Measurements from ENCODE around the gene KRT9. TPM values are rescaled to one million over a fixed set of nuclear protein-coding genes. Genes with fewer than 3 reads are reported as not detected.

KRT9 gene
- total and polyA plus RNA-seq, 7 experiments from 2014 or later, result not detected

DNA sequence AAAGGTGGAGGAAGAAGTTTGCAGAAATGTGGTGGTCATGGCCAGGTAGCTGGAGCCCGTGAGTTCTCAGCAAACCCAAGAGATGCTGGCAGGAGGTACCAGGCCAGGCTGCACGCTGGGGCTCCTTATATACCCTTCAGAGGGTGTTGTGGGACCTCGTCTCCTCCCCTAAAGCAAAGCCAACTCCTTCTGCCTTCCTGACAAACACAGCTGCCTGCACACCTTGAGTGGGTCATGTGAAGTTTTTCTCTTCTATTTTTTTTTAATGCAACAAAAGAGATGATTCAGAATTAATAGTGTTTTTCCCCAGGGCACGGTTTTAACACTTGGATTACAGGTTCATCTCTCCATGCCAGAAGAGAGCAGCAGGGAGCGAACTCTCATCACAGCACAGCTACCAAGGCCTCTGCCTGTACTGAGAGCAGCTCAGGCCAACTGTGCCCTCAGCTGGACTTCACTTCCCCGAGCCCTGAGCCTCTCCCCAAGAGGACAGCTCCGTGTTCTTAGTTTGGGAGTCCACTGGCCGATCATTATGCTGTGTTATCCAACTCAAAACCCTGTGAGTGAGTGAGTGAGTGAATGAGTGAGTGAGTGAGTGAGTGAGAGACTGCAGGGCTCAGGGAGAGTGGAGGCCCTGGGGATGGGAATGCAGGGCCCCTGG is 52.9 kb downstream of the KRT9 start, which contains the start of gene KRT15:
Gene KRT15, minus strand, starts transcription at position 102 of the 661 bp plus-strand sequence. Its CDS starts 63 bp downstream, at position 39.
- Mint-ChIP-seq H3K4me1 (peaks cover 0 to 2% (median 0%) of the 10 kb centered on the region in 7 donors), H3K27ac (no peak within 1 kb of the TSS), H3K27me3 (no peaks in the 10 kb centered on the region), H3K9me3 (peaks cover 0 to 2% (median 0%) of the 10 kb centered on the region in 11 donors), H3K36me3 (no peaks in the 10 kb centered on the region), H3K4me3 (no peak within 1 kb of the TSS)
- CTCF ChIA-PET, result no interaction called here
- no peaks in the 10 kb centered on the region for H3K36me3 ChIP-seq (ENCODE audit: control insufficient read depth in 2 of 3, insufficient read depth in 3 of 3, low read length in 3 of 3)
- no peak within 1 kb of the TSS for H3K27ac ChIP-seq (ENCODE audit: low read depth, low read length)
- H3K4me3 ChIP-seq (ENCODE audit: low read length), result no peak within 1 kb of the TSS
- intact Hi-C loops (cut with micrococcal nuclease), result no loop called here
- H3K27me3 ChIP-seq (ENCODE audit: control insufficient read depth in 2 of 2, insufficient read depth in 2 of 2, low read length in 2 of 2), result no peaks in the 10 kb centered on the region
- no peak for ATAC-seq
- no peaks in the 10 kb centered on the region for H3K9me3 ChIP-seq (ENCODE audit: control insufficient read depth in 2 of 3, low read length in 3 of 3)
- H3K4me1 ChIP-seq (ENCODE audit: control insufficient read depth in 2 of 2, insufficient read depth in 2 of 2, low read length in 2 of 2), result no peaks in the 10 kb centered on the region
- POLR2A ChIA-PET, result no interaction called here
- no peak for DNase-seq

- no peak overlapping the region for H3K27ac Mint-ChIP-seq
- H3K4me3 Mint-ChIP-seq, result no peak overlapping the region
- H3K4me1 Mint-ChIP-seq, result peaks cover 0 to 2% (median 0%) of the 10 kb centered on the region in 7 donors
- Histone ChIP-seq H3K9me3 (ENCODE audit: control insufficient read depth in 2 of 3, low read length in 3 of 3) (no peaks in the 10 kb centered on the region), H3K27me3 (ENCODE audit: control insufficient read depth in 2 of 2, insufficient read depth in 2 of 2, low read length in 2 of 2) (no peaks in the 10 kb centered on the region), H3K4me3 (ENCODE audit: low read length) (no peak overlapping the region), H3K27ac (ENCODE audit: low read depth, low read length) (no peak overlapping the region), H3K4me1 (ENCODE audit: control insufficient read depth in 2 of 2, insufficient read depth in 2 of 2, low read length in 2 of 2) (no peaks in the 10 kb centered on the region), H3K36me3 (ENCODE audit: control insufficient read depth in 2 of 3, insufficient read depth in 3 of 3, low read length in 3 of 3) (no peaks in the 10 kb centered on the region)
- H3K9me3 Mint-ChIP-seq, result peaks cover 0 to 2% (median 0%) of the 10 kb centered on the region in 11 donors
- ChIA-PET CTCF (no interaction called here), POLR2A (no interaction called here)
- H3K36me3 Mint-ChIP-seq, result no peaks in the 10 kb centered on the region
- no peaks in the 10 kb centered on the region for H3K27me3 Mint-ChIP-seq
- no peak for DNase-seq
- no peak for ATAC-seq
- intact Hi-C loops (cut with micrococcal nuclease), result no loop called here
These were observed 53.8 kb downstream of the KRT9 start for GRCh38 chr17:41518031-41518430.

DNA sequence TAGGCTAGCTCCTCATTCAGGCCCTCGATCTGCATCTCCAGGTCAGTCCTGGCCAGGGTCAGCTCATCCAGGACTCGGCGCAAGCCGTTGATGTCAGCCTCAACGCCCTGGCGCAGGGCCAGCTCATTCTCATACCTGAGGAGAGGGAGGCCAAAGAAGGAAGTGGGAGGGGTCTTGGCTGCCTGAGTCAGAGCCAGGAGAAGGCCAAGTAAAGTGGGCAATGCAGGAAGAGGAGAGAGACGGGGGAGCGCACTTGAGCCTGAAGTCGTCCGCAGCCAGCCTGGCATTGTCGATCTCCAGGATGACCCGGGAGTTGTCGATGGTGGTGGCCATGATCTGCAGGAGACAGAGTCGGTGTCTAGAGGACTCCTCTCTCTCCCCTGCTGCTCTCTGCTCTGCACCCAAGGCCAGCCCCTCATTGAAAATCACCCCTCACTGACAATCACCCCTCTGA is 55.0 kb downstream of the KRT9 start:
- POLR2A ChIA-PET, result no interaction called here
- H3K4me3 ChIP-seq (ENCODE audit: low read length), result no peak overlapping the region
- Mint-ChIP-seq H3K27ac (no peak overlapping the region), H3K4me3 (no peak overlapping the region), H3K4me1 (peaks cover 0 to 2% (median 0%) of the 10 kb centered on the region in 7 donors), H3K36me3 (no peaks in the 10 kb centered on the region), H3K9me3 (peaks cover 0 to 2% (median 0%) of the 10 kb centered on the region in 11 donors), H3K27me3 (no peaks in the 10 kb centered on the region)
- intact Hi-C loops (cut with micrococcal nuclease), result no loop called here
- no peaks in the 10 kb centered on the region for H3K36me3 ChIP-seq (ENCODE audit: control insufficient read depth in 2 of 3, insufficient read depth in 3 of 3, low read length in 3 of 3)
- CTCF ChIA-PET, result no interaction called here
- no peaks in the 10 kb centered on the region for H3K9me3 ChIP-seq (ENCODE audit: control insufficient read depth in 2 of 3, low read length in 3 of 3)
- DNase-seq (no peak), ATAC-seq (no peak)
- no peaks in the 10 kb centered on the region for H3K27me3 ChIP-seq (ENCODE audit: control insufficient read depth in 2 of 2, insufficient read depth in 2 of 2, low read length in 2 of 2)
- H3K4me1 ChIP-seq (ENCODE audit: control insufficient read depth in 2 of 2, insufficient read depth in 2 of 2, low read length in 2 of 2), result no peaks in the 10 kb centered on the region
- no peak overlapping the region for H3K27ac ChIP-seq (ENCODE audit: low read depth, low read length)

GRCh38 chr17:41516147-41516829 is 55.6 kb downstream of the KRT9 start:
- H3K4me3 ChIP-seq (ENCODE audit: low read length), result no peak overlapping the region
- no peak overlapping the region for H3K27ac ChIP-seq (ENCODE audit: low read depth, low read length)
- Mint-ChIP-seq H3K36me3 (no peaks in the 10 kb centered on the region), H3K9me3 (peaks cover 0 to 2% (median 0%) of the 10 kb centered on the region in 11 donors), H3K4me1 (peaks cover 0 to 2% (median 0%) of the 10 kb centered on the region in 7 donors), H3K27me3 (no peaks in the 10 kb centered on the region), H3K27ac (no peak overlapping the region), H3K4me3 (no peak overlapping the region)
- no peaks in the 10 kb centered on the region for H3K36me3 ChIP-seq (ENCODE audit: control insufficient read depth in 2 of 3, insufficient read depth in 3 of 3, low read length in 3 of 3)
- no peak for ATAC-seq
- DNase-seq, result no peak
- CTCF ChIA-PET, result no interaction called here
- no peaks in the 10 kb centered on the region for H3K27me3 ChIP-seq (ENCODE audit: control insufficient read depth in 2 of 2, insufficient read depth in 2 of 2, low read length in 2 of 2)
- no peaks in the 10 kb centered on the region for H3K4me1 ChIP-seq (ENCODE audit: control insufficient read depth in 2 of 2, insufficient read depth in 2 of 2, low read length in 2 of 2)
- POLR2A ChIA-PET, result no interaction called here
- intact Hi-C loops (cut with micrococcal nuclease), result no loop called here
- H3K9me3 ChIP-seq (ENCODE audit: control insufficient read depth in 2 of 3, low read length in 3 of 3), result no peaks in the 10 kb centered on the region

Small RNA genes lying within 50 kb of the gene (microRNA-seq; reads per million reads assigned to microRNA genes)
- gene MIR6510 (ENCODE audit: borderline microRNAs expressed), result not detected

Other genes starting within 250 kb of the KRT9 start
- not detected for gene KRT33A, start 221.2 kb downstream of the KRT9 start, total RNA-seq
- gene KRT33A, start 221.2 kb downstream of the KRT9 start, polyA plus RNA-seq, result not detected
- not detected for gene KRT33B, start 202.2 kb downstream of the KRT9 start, total RNA-seq
- not detected for gene KRT33B, start 202.2 kb downstream of the KRT9 start, polyA plus RNA-seq
- gene KRT34, start 189.8 kb downstream of the KRT9 start, total RNA-seq, result not detected
- not detected for gene KRT34, start 189.8 kb downstream of the KRT9 start, polyA plus RNA-seq
- gene KRT31, start 174.5 kb downstream of the KRT9 start, total RNA-seq, result not detected
- not detected for gene KRT31, start 174.5 kb downstream of the KRT9 start, polyA plus RNA-seq
- not detected for gene KRT37, start 147.5 kb downstream of the KRT9 start, total RNA-seq
- gene KRT37, start 147.5 kb downstream of the KRT9 start, polyA plus RNA-seq, result not detected
- gene KRT38, start 131.1 kb downstream of the KRT9 start, total RNA-seq, result not detected
- not detected for gene KRT38, start 131.1 kb downstream of the KRT9 start, polyA plus RNA-seq
- gene KRT32, start 104.7 kb downstream of the KRT9 start, total RNA-seq, result not detected
- gene KRT32, start 104.7 kb downstream of the KRT9 start, polyA plus RNA-seq, result not detected
- gene KRT35, start 90.9 kb downstream of the KRT9 start, total RNA-seq, result not detected
- not detected for gene KRT35, start 90.9 kb downstream of the KRT9 start, polyA plus RNA-seq
- gene KRT36, start 82.1 kb downstream of the KRT9 start, total RNA-seq, result not detected
- gene KRT36, start 82.1 kb downstream of the KRT9 start, polyA plus RNA-seq, result not detected
- gene KRT13, start 66.4 kb downstream of the KRT9 start, total RNA-seq, result not detected
- not detected for gene KRT13, start 66.4 kb downstream of the KRT9 start, polyA plus RNA-seq
- gene KRT15, start 53.2 kb downstream of the KRT9 start, total RNA-seq, result not detected
- not detected for gene KRT15, start 53.2 kb downstream of the KRT9 start, polyA plus RNA-seq
- gene KRT19, start 43.8 kb downstream of the KRT9 start, total RNA-seq, result not detected
- not detected for gene KRT19, start 43.8 kb downstream of the KRT9 start, polyA plus RNA-seq
- gene KRT14, start 14.8 kb upstream of the KRT9 start, total RNA-seq, result not detected
- not detected for gene KRT14, start 14.8 kb upstream of the KRT9 start, polyA plus RNA-seq
- not detected for gene KRT16, start 40.7 kb upstream of the KRT9 start, total RNA-seq
- not detected for gene KRT16, start 40.7 kb upstream of the KRT9 start, polyA plus RNA-seq
- gene KRT17, start 52.5 kb upstream of the KRT9 start, total RNA-seq, result not detected
- not detected for gene KRT17, start 52.5 kb upstream of the KRT9 start, polyA plus RNA-seq
- gene EIF1, start 116.8 kb upstream of the KRT9 start, total RNA-seq, result 1,000 to 10,000 TPM in 2 of 5 experiments, 100 to 1,000 TPM in 3; 710 to 2,222 (median 934) TPM
- 1,000 to 10,000 TPM in 1 of 2 donors, 100 to 1,000 TPM in 1; 774 to 1,284 TPM for gene EIF1, start 116.8 kb upstream of the KRT9 start, polyA plus RNA-seq
- gene GAST, start 140.3 kb upstream of the KRT9 start, total RNA-seq, result not detected
- gene GAST, start 140.3 kb upstream of the KRT9 start, polyA plus RNA-seq, result not detected
- under 1 TPM in 1 of 5 experiments, not detected in 4; 0.08 TPM for gene HAP1, start 162.6 kb upstream of the KRT9 start, total RNA-seq
- gene HAP1, start 162.6 kb upstream of the KRT9 start, polyA plus RNA-seq, result not detected
- 1 to 10 TPM in 2 of 5 experiments, under 1 TPM in 3; 0.24 to 8.2 (median 0.57) TPM for gene JUP, start 214.7 kb upstream of the KRT9 start, total RNA-seq
- gene JUP, start 214.7 kb upstream of the KRT9 start, polyA plus RNA-seq, result under 1 TPM; 0.19 to 0.25 TPM
- 1 to 10 TPM; 3.6 to 7.0 (median 5.3) TPM for gene P3H4, start 239.9 kb upstream of the KRT9 start, total RNA-seq
- 1 to 10 TPM; 3.5 to 6.5 TPM for gene P3H4, start 239.9 kb upstream of the KRT9 start, polyA plus RNA-seq
- under 1 TPM in 2 of 5 experiments, not detected in 3; 0.34 to 0.76 TPM for gene FKBP10, start 240.9 kb upstream of the KRT9 start, total RNA-seq
- not detected for gene FKBP10, start 240.9 kb upstream of the KRT9 start, polyA plus RNA-seq